DMS53 (cell line): Measurements from ENCODE around the gene CNFN.
"Not testable (repeated sequence)": the region's sequence is repeated elsewhere in the genome, so short reads cannot be mapped to it uniquely, and the experiment has no call there.

Experiments used
- DNase-seq: peaks from one replicate; lab custom pipeline; 2025; lab: John Stamatoyannopoulos, UW

CNFN gene

GRCh38 chr19:42351079-42351735 lies 38.9 kb downstream of the CNFN start:
- no peak for DNase-seq

DNA sequence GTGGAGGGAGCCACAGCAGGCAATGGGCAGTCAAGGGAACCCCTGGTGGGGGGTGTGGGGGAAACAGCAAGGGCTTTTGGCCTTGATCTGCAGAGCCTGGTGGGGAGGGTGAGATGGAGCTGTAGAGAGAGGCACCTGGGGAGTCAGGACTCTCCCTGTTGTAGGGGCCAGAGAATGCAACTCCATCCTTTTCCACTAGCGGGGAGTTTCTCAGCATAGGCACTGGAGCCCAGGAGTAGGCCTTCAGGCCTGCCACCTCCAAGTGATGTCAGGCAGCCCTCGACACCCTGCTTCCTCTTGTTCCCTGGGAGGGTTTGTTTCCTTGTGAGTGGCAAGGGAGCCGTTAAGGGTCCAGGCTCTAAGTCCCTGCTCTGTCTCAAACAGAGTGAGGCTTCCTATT lies 39.7 kb downstream of the CNFN start:
- no peak for DNase-seq

GRCh38 chr19:42349378-42350107 lies 40.6 kb downstream of the CNFN start:
- DNase-seq: no peak

DNA sequence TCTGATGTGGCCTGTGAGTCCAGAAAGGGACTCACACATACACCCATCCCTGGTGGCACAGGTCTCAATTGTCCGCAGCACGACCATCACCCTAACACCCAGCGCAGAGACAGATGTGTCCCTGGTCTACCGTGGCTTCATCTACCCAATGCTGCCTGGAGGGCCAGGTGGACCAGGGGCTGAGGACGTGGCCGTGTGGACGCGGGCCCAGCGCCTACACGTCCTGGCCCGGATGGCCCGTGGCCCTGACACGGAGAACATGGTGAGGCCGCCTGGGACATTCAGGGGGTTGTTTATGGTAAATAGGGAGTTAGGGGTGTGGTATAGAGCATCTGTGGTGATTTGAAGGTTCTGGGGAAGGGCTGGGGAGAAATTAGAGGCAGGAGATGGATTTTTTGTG lies 41.9 kb downstream of the CNFN start:
- DNase-seq: no peak

DNA sequence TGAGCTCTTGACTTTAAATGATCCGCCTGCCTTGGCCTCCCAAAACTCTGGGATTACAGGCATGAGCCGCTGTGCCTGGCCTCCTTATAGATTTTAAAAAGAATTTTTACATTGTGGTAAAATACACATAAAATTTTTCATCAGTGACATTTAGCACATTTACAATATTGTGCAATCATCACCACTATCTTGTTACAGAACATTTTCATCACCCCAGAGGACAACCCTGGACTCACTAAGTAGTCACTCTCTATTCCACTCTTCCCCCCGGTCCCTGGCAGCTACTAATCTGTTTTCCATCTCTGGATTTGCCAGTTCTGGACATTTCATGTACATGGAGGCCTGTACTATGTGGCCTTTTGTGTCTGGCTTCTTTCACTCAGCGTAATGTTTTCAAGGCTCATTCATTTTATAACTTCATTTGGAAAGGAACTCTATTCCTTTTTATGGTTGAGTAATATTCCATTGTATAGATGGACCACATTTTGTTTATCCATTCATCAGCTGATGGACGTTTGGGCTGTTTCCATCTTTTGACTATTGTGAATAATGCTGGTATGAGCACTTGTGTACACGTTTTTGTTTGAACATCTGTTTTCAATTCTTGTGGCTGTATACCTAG lies 44.8 kb downstream of the CNFN start:
- DNase-seq: no peak

DNA sequence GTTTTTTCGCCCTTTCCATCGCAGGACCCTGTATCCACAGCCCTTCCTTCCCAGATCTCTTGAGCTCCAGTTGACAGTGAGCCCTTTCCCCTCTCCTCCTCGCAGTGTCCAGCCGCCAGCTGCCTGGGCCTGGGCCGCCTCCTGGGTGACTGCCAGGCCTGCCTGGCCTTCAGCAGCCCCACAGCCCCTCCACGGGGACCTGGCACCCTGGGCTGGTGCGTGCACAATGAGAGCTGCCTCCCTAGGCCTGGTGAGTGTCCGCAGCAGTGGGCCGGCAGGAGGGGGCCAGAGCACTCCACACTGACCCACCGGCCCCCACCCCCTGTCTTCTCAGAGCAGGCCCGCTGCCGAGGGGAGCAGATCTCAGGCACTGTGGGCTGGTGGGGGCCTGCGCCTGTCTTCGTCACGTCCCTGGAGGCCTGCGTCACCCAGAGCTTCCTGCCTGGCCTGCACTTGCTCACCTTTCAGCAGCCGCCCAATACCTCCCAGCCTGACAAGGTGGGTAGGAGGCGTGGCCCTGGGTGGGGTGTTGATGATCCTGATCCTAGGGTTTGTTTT lies 45.7 kb downstream of the CNFN start:
- no peak for DNase-seq

DNA sequence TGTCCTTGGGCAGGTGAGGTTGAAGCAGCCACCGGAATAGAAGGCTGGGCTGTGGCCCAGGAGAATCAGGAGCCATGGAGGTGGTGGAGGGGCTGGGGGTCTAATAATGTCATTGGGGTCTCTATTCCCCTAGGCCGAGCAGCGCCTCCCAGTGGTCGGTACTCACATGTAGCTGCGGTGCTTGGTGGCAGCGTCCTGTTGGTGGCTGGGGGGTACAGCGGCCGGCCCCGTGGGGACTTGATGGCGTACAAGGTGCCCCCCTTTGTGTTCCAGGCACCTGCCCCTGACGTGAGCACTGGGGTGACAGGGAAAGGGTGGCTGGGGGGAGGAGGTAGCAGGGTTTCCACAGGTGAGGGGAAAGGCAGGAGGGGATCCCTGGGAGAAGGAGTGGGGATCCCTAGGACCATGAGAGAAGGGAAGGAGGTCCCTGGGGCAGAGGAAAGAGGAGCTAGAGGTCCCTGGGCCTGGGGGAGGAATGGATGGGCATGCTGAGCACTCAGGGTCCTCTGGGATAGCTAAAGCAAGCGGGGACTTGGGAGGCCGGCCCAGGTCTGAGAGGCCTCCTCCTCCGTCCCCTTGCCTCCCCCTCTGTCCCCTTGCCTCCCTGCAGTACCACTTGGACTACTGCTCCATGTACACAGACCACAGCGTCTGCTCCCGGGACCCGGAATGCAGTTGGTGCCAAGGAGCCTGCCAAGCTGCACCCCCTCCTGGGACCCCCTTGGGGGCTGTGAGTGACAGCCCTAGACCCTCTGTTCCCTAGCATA lies 46.6 kb downstream of the CNFN start:
- DNase-seq: no peak

DNA sequence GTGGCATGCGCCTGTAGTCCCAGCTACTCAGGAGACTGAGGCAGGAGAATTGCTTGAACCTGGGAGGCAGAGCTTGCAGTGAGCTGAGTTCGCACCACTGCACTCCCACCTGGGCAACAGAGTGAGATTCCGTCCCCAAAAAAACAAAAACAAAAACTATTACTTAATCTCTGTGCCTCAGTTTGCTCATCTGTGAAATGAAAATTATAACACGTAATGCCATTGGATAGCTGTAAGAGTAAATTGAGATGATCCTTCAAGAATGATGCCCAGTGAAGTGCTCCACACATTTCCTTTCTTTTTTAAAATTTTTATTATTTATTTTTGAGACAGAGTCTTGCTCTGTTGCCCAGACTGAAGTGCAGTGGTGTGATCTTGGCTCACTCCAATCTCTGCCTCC lies 50.2 kb downstream of the CNFN start:
- not testable (repeated sequence) for DNase-seq

DNA sequence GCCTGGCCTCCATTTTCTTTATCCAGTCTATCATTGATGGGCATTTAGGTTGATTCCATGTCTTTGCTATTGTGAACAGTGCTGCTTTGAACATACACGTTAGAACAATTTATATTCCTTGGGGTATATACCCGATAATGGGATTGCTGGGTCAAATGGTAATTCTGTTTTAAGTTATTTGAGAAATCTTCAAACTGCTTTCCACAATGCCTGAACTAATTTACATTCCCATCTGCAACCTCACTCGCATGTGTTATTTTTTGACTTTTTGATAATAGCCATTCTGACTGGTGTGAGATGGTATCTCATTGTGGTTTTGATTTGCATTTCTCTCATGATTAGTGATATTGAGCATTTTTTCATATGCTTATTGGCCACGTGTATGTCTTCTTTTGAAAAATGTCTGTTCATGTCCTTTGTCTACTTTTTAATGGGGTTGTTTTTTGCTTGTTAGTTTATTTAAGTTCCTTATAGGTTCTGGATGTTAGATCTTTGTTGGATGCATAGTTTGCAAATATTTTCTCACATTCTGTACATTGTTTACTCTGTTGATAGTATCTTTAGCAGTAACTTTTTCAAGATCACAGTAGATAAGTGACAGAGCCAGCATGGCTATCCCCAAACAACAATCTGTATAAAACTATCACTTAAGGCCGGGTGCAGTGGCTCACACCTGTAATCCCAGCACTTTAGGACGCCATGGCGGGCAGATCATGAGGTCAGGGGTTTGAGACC lies 50.8 kb downstream of the CNFN start:
- DNase-seq: not testable (repeated sequence)
